ENCODE measurements around the gene KIF27.
"Not testable (repeated sequence)": the region's sequence is repeated elsewhere in the genome, so short reads cannot be mapped to it uniquely, and the experiment has no call there.

Gene KIF27

DNA sequence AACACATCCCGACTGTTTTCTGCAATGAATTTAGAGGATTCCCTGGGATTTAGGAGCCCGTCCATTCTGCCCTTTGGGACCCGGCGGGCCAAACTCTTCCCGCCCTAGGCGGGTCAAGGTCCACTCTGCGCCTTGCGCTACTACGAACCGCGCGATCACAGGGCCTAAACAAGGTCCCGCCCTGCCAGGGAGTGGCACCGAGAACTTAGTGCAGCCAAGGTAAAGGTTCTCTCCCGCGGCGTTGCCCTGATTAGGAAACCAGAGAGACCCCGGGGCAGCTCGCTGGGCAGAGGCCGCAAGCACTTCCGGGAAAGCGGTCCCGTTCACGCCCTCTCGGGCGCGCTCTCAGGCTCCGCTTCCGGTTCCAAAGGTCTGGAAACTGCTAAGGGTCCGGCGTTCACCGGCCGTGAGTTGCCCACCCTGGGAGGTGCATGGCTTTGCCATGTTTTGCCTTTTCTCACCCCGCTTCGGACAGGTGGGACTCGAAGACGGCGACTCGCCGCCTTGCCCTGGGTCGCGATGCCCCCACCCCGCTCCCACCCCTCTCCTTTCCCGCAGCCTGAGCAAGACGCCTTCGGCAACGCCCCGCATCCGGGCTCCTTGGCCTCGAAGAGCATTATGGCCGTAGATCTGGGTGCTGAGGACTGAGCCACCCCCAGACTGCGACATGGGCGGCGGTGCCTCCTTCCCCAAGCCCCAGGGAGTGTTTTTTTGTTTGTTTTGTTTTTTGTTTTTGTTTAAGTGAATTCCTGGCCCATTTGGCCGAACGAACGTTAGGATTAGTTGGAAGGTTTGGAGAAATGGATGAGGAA lies 35.4 kb upstream of the KIF27 start:
- DNase-seq (ENCODE audit: extremely low read depth, insufficient read length) = peak; percentile 79
- Histone ChIP-seq H3K36me3 (ENCODE audit: control insufficient read depth, insufficient read depth, low read length) (no peaks in the 10 kb centered on the region), H3K27me3 (replicated peaks; ENCODE audit: control insufficient read depth, insufficient read depth, low read length) (no peaks in the 10 kb centered on the region), H3K4me3 (replicated peaks; ENCODE audit: low read depth, low read length) (peak overlapping the region; percentile 70)
- TF ChIP-seq, protein P1, sequence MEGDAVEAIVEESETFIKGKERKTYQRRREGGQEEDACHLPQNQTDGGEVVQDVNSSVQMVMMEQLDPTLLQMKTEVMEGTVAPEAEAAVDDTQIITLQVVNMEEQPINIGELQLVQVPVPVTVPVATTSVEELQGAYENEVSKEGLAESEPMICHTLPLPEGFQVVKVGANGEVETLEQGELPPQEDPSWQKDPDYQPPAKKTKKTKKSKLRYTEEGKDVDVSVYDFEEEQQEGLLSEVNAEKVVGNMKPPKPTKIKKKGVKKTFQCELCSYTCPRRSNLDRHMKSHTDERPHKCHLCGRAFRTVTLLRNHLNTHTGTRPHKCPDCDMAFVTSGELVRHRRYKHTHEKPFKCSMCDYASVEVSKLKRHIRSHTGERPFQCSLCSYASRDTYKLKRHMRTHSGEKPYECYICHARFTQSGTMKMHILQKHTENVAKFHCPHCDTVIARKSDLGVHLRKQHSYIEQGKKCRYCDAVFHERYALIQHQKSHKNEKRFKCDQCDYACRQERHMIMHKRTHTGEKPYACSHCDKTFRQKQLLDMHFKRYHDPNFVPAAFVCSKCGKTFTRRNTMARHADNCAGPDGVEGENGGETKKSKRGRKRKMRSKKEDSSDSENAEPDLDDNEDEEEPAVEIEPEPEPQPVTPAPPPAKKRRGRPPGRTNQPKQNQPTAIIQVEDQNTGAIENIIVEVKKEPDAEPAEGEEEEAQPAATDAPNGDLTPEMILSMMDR (IDR thresholded peaks at IDR 0.05; ENCODE audit: insufficient read depth, low read length, poor library complexity, severe bottlenecking) = no peak

DNA sequence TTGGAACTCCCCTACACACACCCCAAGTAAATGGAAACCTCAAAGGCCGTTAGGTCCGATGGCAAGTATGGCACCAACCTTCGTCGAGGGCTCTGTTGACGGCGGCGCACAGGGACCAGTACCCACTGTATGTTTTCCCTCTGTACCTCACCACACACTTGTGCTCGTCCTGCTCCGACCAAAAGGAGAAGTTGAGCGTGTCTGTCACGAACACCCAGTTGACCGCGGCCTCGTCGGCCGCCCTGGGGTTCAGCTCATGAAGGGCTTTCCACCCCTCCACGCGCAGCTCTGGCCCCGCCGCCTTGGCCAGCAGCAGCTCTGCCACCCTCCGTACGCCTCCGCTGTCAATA lies 34.8 kb upstream of the KIF27 start:
- DNase-seq (ENCODE audit: extremely low read depth, insufficient read length) = peak; percentile 70
- Histone ChIP-seq H3K36me3 (ENCODE audit: control insufficient read depth, insufficient read depth, low read length) (no peaks in the 10 kb centered on the region), H3K27me3 (replicated peaks; ENCODE audit: control insufficient read depth, insufficient read depth, low read length) (no peaks in the 10 kb centered on the region), H3K4me3 (replicated peaks; ENCODE audit: low read depth, low read length) (peak overlapping the region; percentile 70)
- TF ChIP-seq, protein P1 (IDR thresholded peaks at IDR 0.05; ENCODE audit: insufficient read depth, low read length, poor library complexity, severe bottlenecking) = no peak

DNA sequence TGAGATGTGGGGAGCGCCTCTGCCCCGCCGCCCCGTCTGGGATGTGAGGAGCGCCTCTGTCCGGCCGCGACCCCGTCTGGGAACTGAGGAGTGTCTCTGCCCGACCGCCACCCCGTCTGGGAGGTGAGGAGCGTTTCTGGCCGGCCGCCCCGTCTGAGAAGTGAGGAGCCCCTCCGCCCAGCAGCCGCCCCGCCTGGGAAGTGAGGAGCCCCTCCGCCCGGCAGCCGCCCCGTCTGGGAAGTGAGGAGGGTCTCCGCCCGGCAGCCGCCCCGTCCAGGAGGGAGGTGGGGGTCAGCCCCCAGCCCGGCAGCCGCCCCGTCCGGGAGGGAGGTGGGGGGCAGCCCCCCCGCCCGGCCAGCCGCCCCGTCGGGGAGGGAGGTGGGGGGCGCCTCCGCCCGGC lies 26.9 kb upstream of the KIF27 start:
- DNase-seq (ENCODE audit: extremely low read depth, insufficient read length); H3K4me3 ChIP-seq (replicated peaks; ENCODE audit: low read depth, low read length); H3K36me3 ChIP-seq (ENCODE audit: control insufficient read depth, insufficient read depth, low read length); H3K27me3 ChIP-seq (replicated peaks; ENCODE audit: control insufficient read depth, insufficient read depth, low read length): not testable (repeated sequence)

DNA sequence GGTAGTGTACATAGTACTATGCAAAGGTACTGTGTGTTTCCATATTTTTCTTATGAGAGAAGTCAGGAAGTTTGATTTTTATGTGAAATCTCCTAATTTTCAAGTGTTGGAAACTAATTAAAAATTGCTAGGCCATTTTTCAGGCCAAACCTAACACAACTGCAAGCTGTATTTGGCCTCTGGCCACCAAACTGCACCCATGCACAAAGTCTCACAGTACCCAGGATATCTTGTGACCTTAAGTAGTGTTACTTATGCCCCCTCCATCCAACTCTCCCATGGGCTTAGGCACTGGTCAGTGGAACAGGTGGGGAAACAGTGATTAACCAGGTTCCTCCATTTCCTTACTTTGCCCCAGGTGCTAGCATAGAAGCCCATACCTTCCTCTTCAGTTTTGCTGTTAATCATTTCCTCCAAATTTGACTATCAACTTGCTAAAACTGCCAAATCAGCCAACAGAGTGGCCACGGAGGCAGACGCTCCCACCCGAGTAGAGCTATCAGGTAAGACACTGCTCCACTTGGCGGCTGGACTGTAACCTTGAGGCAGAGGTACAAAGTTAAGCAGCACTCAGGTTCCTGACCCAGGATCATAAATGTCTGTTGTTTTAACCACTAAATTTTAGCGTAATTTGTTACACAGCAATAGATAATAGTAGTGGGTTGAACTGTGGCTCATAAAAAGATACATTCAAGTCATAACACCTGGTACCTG lies 19.5 kb upstream of the KIF27 start:
- Histone ChIP-seq H3K36me3 (ENCODE audit: control insufficient read depth, insufficient read depth, low read length) (no peaks in the 10 kb centered on the region), H3K4me3 (replicated peaks; ENCODE audit: low read depth, low read length) (no peak overlapping the region), H3K27me3 (replicated peaks; ENCODE audit: control insufficient read depth, insufficient read depth, low read length) (no peaks in the 10 kb centered on the region)
- TF ChIP-seq, protein P1 (IDR thresholded peaks at IDR 0.05; ENCODE audit: insufficient read depth, low read length, poor library complexity, severe bottlenecking) = no peak
- DNase-seq (ENCODE audit: extremely low read depth, insufficient read length) = no peak

DNA sequence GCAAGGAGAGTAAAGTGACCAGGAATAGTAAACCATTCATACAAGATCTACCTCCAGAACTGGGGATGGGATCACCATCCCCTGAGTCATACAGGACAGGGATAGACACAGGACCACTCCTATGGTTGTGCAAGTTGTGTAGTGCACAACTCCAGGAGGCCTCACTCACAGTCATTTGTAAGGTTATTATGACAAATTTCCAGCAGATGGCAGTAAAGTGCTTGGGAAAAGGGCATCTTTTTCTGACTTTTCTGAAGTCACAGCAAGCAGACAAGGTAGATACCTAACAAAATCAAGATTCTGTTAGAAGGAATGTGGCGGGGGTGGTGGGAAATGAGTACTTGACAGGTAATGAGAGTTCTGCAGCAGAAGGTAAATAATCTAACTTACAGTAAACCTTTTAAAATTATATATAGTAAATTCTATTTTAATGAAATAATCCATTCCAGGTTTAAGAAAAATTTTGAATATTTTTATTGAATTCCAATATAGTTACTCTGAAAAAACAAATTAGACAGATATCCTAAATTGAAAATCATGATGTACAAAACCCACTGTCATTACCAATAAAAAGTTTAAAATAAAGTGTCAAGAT lies 16.7 kb upstream of the KIF27 start:
- DNase-seq (ENCODE audit: extremely low read depth, insufficient read length) = no peak
- TF ChIP-seq, protein P1 (IDR thresholded peaks at IDR 0.05; ENCODE audit: insufficient read depth, low read length, poor library complexity, severe bottlenecking) = peak; percentile 55
- H3K27me3 ChIP-seq (replicated peaks; ENCODE audit: control insufficient read depth, insufficient read depth, low read length) = no peaks in the 10 kb centered on the region
- H3K36me3 ChIP-seq (ENCODE audit: control insufficient read depth, insufficient read depth, low read length) = no peaks in the 10 kb centered on the region
- H3K4me3 ChIP-seq (replicated peaks; ENCODE audit: low read depth, low read length) = no peak overlapping the region

DNA sequence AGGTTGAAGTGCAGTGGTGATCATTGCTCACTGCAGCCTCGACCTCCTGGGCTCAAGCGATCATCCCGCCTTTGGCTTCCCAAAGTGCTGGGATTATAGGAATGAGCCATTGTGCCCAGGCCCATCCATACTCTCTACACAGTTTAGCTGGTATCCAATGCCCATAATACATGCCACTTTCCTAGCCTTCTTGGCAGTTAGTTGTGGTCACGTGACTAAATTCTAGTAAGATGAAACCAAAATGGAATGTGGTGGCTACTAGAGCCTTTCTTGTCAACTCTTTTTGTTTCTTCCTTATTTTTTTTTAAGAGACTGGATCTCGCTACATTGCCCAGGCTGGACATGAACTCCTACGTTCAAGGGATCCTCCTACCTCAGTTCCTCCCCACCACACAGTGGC lies 15.3 kb upstream of the KIF27 start:
- no peak for DNase-seq (ENCODE audit: extremely low read depth, insufficient read length)
- Histone ChIP-seq H3K4me3 (replicated peaks; ENCODE audit: low read depth, low read length) (no peak overlapping the region), H3K27me3 (replicated peaks; ENCODE audit: control insufficient read depth, insufficient read depth, low read length) (no peaks in the 10 kb centered on the region), H3K36me3 (ENCODE audit: control insufficient read depth, insufficient read depth, low read length) (no peaks in the 10 kb centered on the region)
- TF ChIP-seq, protein P1 (IDR thresholded peaks at IDR 0.05; ENCODE audit: insufficient read depth, low read length, poor library complexity, severe bottlenecking) = no peak

Measured in GM06990 (cell line).